ENCODE results near the gene LENG1.
"Not testable (repeated sequence)": the region's sequence is repeated elsewhere in the genome, so short reads cannot be mapped to it uniquely, and the experiment has no call there.

LENG1 gene

GRCh38 chr19:54194463-54194862, 34.9 kb upstream of the LENG1 start:
- H3K27me3 Mint-ChIP-seq, H3K9me3 Mint-ChIP-seq, ATAC-seq, H3K4me3 Mint-ChIP-seq, H3K27ac Mint-ChIP-seq: not testable (repeated sequence)
- Mint-ChIP-seq H3K4me1 (peaks cover 24% of the 10 kb centered on the region), H3K36me3 (peaks cover 18% of the 10 kb centered on the region)

DNA sequence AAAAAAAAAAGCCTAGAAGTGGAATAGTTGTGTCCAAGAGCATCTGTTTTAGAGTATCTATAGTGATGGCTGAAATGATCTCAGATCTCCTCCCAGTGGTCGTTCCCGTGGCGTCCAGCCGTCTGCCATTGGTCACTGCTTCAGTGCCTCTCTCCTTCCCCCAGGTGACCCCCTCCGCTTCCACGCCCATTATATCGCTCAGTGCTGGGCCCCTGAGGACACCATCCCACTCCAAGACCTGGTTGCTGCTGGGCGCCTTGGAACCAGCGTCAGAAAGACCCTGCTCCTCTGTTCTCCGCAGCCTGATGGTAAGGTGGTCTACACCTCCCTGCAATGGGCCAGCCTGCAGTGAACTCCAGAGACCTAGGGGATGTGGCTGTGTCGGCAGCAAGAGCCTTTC, 33.5 kb upstream of the LENG1 start:
- peaks cover 29% of the 10 kb centered on the region for H3K4me1 Mint-ChIP-seq
- no peak for ATAC-seq
- no peaks in the 10 kb centered on the region for H3K9me3 Mint-ChIP-seq
- H3K36me3 Mint-ChIP-seq, result peaks cover 18% of the 10 kb centered on the region
- no peaks in the 10 kb centered on the region for H3K27me3 Mint-ChIP-seq
- H3K27ac Mint-ChIP-seq, result no peak overlapping the region
- no peak overlapping the region for H3K4me3 Mint-ChIP-seq

DNA sequence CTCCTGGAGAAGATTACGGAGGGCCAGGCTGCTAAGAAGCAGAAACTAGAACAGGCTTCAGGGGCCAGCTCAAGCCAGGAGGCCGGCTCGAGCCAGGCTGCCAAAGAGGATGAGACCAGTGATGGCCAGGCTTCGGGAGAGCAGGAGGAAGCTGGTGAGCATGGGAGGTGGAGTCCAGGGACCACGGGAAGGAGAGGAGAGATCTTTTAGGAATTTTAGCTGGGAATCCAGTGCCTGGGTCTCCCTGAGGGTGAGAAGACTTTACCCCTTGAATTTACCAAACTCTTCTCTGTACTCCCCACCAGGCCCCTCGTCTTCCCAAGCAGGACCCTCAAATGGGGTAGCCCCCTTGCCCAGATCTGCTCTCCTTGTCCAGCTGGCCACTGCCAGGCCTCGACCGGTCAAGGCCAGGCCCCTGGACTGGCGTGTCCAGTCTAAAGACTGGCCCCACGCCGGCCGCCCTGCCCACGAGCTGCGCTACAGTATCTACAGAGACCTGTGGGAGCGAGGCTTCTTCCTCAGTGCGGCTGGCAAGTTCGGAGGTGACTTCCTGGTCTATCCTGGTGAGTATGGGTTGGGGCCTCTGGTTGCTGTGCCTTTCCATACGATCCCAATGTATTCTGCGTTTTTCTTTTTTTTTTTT, 32.4 kb upstream of the LENG1 start:
- peaks cover 39% of the 10 kb centered on the region for H3K4me1 Mint-ChIP-seq
- H3K27ac Mint-ChIP-seq, result peak overlapping the region; percentile 96
- peak overlapping the region; percentile 87 for H3K4me3 Mint-ChIP-seq
- no peaks in the 10 kb centered on the region for H3K9me3 Mint-ChIP-seq
- H3K36me3 Mint-ChIP-seq, result peaks cover 18% of the 10 kb centered on the region
- ATAC-seq, result no peak
- H3K27me3 Mint-ChIP-seq, result no peaks in the 10 kb centered on the region

- H3K27me3 Mint-ChIP-seq, result no peaks in the 10 kb centered on the region
- peak within 1 kb of the TSS; percentile 87 for H3K4me3 Mint-ChIP-seq
- peaks cover 42% of the 10 kb centered on the region for H3K4me1 Mint-ChIP-seq
- H3K36me3 Mint-ChIP-seq, result peaks cover 18% of the 10 kb centered on the region
- peak; percentile 58 for ATAC-seq
- H3K9me3 Mint-ChIP-seq, result no peaks in the 10 kb centered on the region
- peak within 1 kb of the TSS; percentile 96 for H3K27ac Mint-ChIP-seq
These were observed 31.7 kb upstream of the LENG1 start, which contains the start of gene TSEN34 for GRCh38 chr19:54191011-54191810. Gene TSEN34 (plus strand): TSS chr19:54191308. CDS start chr19:54191365, 57 bp downstream.

DNA sequence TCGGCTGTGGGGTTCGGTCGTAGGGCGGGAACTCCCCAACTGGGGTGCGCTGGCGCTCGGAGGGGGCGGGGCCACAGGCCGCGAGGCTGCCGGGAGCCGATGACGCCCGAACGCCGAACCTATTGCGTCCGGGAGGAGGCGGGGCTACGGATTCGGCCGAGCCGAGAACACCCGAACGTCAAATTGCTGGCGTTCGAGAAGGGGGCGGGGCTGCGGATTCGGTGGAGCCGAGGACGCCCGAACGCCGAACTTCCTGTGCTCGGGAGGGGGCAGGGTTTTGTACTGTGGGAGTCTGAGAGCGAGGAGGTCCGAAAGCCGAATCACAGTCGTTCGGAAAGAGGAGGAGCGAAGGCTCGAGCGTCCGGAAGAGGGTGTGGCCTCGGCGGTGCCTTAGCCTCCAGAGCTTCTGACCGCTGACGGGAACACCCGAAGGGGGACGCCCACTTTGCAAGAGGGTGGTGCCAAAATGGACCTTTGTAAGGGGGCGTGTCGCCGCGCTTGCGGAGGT, 31.0 kb upstream of the LENG1 start:
- Mint-ChIP-seq H3K4me3 (peak overlapping the region; percentile 87), H3K4me1 (peaks cover 42% of the 10 kb centered on the region), H3K27me3 (no peaks in the 10 kb centered on the region), H3K9me3 (no peaks in the 10 kb centered on the region), H3K27ac (peak overlapping the region; percentile 96), H3K36me3 (peaks cover 17% of the 10 kb centered on the region)
- ATAC-seq, result peak; percentile 81

GRCh38 chr19:54189735-54190502, 30.4 kb upstream of the LENG1 start:
- peak overlapping the region; percentile 96 for H3K27ac Mint-ChIP-seq
- no peaks in the 10 kb centered on the region for H3K9me3 Mint-ChIP-seq
- H3K4me3 Mint-ChIP-seq, result peak overlapping the region; percentile 87
- ATAC-seq, result peak; percentile 79
- peaks cover 42% of the 10 kb centered on the region for H3K4me1 Mint-ChIP-seq
- peaks cover 10% of the 10 kb centered on the region for H3K36me3 Mint-ChIP-seq
- no peaks in the 10 kb centered on the region for H3K27me3 Mint-ChIP-seq

DNA sequence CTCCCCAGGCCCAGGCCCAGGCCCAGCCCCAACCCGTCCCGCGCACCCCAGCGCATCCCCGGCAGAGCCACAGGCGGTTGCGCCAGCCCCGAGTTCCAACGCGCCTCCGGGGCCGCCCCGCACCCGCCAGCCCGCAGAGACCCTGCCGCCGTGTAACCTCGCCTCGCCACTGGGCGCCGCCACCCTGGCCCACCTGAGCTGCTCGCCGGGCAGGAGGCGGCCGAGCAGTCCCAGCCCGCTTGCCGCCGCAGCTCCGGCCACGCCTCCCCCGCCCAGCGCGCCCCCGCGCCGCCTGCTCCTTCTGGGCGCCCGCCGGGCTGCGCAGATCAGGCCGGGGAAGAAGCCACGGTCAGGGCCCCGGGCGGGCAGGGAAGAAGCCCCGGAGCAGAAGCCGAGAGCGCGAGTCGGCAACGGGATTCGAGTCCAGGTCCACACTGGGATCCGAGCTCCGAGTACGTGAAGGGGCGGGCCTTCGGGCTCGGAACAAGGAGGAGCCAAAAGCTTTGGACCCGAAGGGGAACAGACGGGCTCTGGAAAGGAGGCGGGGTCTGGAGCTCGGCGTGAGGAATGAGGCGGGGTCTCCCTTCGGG, 29.7 kb upstream of the LENG1 start, which contains the start of gene MBOAT7:
Gene MBOAT7 (minus strand): TSS at position 436 of the 590 bp plus-strand sequence. CDS start 1,072 bp downstream, outside the sequence.
- H3K27me3 Mint-ChIP-seq, result no peaks in the 10 kb centered on the region
- H3K9me3 Mint-ChIP-seq, result no peaks in the 10 kb centered on the region
- H3K36me3 Mint-ChIP-seq, result peaks cover 11% of the 10 kb centered on the region
- peak within 1 kb of the TSS; percentile 96 for H3K27ac Mint-ChIP-seq
- ATAC-seq, result peak; percentile 35
- H3K4me3 Mint-ChIP-seq, result peak within 1 kb of the TSS; percentile 87
- peaks cover 42% of the 10 kb centered on the region for H3K4me1 Mint-ChIP-seq

DNA sequence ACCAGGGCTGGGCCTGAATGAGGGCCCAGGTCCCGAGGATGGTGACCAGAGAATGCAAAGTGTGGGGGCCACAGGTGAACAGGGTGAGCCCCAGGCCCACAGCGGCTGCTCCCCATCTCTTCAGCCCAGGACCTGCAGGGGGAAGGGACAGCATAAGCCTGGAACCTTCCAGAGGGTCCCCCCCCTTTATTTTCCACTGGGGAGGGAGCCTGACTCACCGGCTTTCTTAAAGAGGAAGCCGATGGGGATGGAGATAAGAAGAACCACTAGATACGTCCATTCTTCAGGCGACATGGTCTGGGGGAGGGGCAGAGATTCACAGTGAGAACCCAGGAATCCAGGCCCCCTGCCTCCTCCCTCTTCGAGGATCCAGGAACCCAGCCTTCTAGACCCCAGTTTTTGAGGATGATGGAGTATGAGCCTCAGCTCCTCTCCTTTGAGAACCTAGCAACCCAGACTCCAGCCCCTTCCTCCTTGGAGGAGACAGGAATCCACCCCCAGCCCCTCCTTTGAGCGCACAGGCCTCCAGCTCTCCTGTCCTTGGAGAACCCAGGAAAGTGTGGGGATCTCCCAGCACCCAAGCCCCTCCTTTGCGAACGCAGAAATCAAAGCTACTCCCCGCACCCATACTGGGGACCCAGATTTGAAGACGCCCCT, 28.8 kb upstream of the LENG1 start:
- Mint-ChIP-seq H3K4me3 (peak overlapping the region; percentile 87), H3K27ac (peak overlapping the region; percentile 43), H3K4me1 (peaks cover 42% of the 10 kb centered on the region), H3K9me3 (no peaks in the 10 kb centered on the region), H3K27me3 (no peaks in the 10 kb centered on the region), H3K36me3 (peaks cover 17% of the 10 kb centered on the region)
- no peak for ATAC-seq

GRCh38 chr19:54186934-54187381, 27.4 kb upstream of the LENG1 start:
- no peaks in the 10 kb centered on the region for H3K27me3 Mint-ChIP-seq
- H3K4me1 Mint-ChIP-seq, result peaks cover 28% of the 10 kb centered on the region
- H3K36me3 Mint-ChIP-seq, result peaks cover 10% of the 10 kb centered on the region
- peak overlapping the region; percentile 43 for H3K27ac Mint-ChIP-seq
- peak overlapping the region; percentile 87 for H3K4me3 Mint-ChIP-seq
- no peaks in the 10 kb centered on the region for H3K9me3 Mint-ChIP-seq
- ATAC-seq, result no peak

DNA sequence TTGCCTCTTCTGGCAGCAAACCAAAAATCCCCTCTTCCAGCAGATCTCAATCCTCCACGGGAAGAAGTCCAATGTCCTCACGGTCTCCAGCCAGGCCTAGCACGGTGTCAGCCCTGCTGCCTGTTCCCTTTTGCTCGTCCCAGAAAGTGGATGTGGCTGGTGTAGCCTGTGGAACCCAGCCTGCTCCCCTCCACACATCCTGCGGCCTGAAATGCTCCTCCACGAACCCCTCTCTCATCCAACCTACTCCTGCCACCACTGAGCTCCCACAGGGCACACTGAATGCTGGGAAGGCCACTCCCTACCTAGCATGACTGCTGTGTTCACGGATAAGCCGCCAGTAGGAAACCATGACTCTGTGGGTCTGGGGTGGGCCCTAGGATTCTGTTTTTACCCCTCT, 26.8 kb upstream of the LENG1 start:
- no peak for ATAC-seq
- no peak overlapping the region for H3K27ac Mint-ChIP-seq
- H3K4me3 Mint-ChIP-seq, result no peak overlapping the region
- H3K9me3 Mint-ChIP-seq, result no peaks in the 10 kb centered on the region
- no peaks in the 10 kb centered on the region for H3K27me3 Mint-ChIP-seq
- peaks cover 22% of the 10 kb centered on the region for H3K4me1 Mint-ChIP-seq
- H3K36me3 Mint-ChIP-seq, result peaks cover 11% of the 10 kb centered on the region

- Mint-ChIP-seq H3K9me3 (no peaks in the 10 kb centered on the region), H3K27ac (no peak overlapping the region), H3K36me3 (peaks cover 33% of the 10 kb centered on the region), H3K4me1 (peaks cover 27% of the 10 kb centered on the region), H3K27me3 (no peaks in the 10 kb centered on the region), H3K4me3 (no peak overlapping the region)
- no peak for ATAC-seq
These were observed 23.9 kb upstream of the LENG1 start for GRCh38 chr19:54183431-54183830.

DNA sequence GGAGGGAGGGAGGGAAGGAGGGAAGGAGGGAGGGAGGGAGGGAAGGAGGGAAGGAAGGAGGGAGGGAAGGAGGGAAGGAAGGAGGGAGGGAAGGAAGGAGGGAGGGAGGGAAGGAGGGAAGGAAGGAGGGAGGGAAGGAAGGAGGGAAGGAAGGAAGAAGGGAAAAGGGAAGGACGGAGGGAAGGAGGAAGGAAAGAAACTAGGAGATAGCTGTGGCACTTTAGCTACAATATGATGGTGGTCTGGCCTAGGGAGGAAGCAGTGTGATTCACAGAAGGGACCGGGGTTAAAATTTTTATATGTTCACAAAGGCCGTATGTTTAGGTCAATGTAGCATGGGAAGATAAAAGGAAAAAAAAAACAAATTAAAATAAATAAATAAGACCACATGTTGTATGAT, 22.4 kb upstream of the LENG1 start:
- not testable (repeated sequence) for H3K9me3 Mint-ChIP-seq, H3K27ac Mint-ChIP-seq, H3K4me3 Mint-ChIP-seq, H3K27me3 Mint-ChIP-seq, ATAC-seq
- peaks cover 11% of the 10 kb centered on the region for H3K4me1 Mint-ChIP-seq
- H3K36me3 Mint-ChIP-seq, result peaks cover 40% of the 10 kb centered on the region

DNA sequence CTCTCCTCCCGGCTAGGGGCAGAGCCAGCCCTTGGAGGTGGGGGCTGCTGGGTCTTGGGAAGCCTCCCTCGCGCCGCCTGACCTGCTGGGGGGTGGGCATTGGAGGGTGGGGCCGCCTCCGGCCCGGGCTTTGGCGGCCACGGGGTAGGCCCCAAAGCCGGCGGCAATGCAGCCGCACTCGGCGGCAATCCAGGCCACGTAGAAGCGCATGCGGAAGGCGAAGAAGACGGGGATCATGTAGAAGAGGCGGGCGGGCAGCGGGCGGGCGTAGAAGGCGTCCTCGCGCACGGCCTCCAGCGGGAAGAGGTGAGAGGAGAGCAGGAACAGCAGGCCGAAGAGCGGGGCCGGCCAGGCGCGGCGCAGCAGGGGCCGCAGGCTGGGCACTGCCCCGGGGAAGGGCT, 21.2 kb upstream of the LENG1 start:
- Mint-ChIP-seq H3K9me3 (no peaks in the 10 kb centered on the region), H3K4me3 (no peak overlapping the region), H3K27ac (no peak overlapping the region), H3K4me1 (peaks cover 9% of the 10 kb centered on the region), H3K27me3 (no peaks in the 10 kb centered on the region), H3K36me3 (peaks cover 41% of the 10 kb centered on the region)
- ATAC-seq, result no peak

- H3K4me3 Mint-ChIP-seq, result no peak overlapping the region
- H3K27me3 Mint-ChIP-seq, result no peaks in the 10 kb centered on the region
- no peaks in the 10 kb centered on the region for H3K9me3 Mint-ChIP-seq
- ATAC-seq, result no peak
- H3K36me3 Mint-ChIP-seq, result peaks cover 48% of the 10 kb centered on the region
- peaks cover 10% of the 10 kb centered on the region for H3K4me1 Mint-ChIP-seq
- no peak overlapping the region for H3K27ac Mint-ChIP-seq
These were observed 20.5 kb upstream of the LENG1 start for GRCh38 chr19:54179921-54180461.

All from stimulated activated memory B cell treated with anti-CD40 and anti-IgM and Interleukin-4, amounts not matched to agents 10 μg/mL and 1 μg/mL and 100 μg/mL, for 72 hours (primary cell).